Activated gamma-delta T cell treated with anti-CD3 and anti-CD28 coated beads, Interleukin-2, amount 50 U/mL, for 16 hours (primary cell): Measurements from ENCODE around the gene GUK1.
A peak's percentile ranks its signal among the peaks of the same experiment; 100 is the strongest.
"Not testable (repeated sequence)": the region's sequence is repeated elsewhere in the genome, so short reads cannot be mapped to it uniquely, and the experiment has no call there.

Source experiments
- DNase-seq: peaks from one replicate; pipeline ENCODE4 v3.0.0-alpha.2; 2020; ENCODE audit warnings: low read depth

GUK1 gene

GRCh38 chr1:228177721-228178710 lies 37.9 kb downstream of the GUK1 start:
- no peak for DNase-seq

- DNase-seq = no peak
Observed at GRCh38 chr1:228178737-228179684, 38.9 kb downstream of the GUK1 start.

- DNase-seq = no peak
Observed at GRCh38 chr1:228180271-228180958, 40.3 kb downstream of the GUK1 start.

- no peak for DNase-seq
Observed at GRCh38 chr1:228180959-228181644, 41.0 kb downstream of the GUK1 start.

- DNase-seq = no peak
Observed at GRCh38 chr1:228181645-228182034, 41.6 kb downstream of the GUK1 start.

- DNase-seq = no peak
Observed at GRCh38 chr1:228182296-228183030, 42.4 kb downstream of the GUK1 start.

- DNase-seq = no peak
Observed at GRCh38 chr1:228184152-228184551, 44.1 kb downstream of the GUK1 start.

GRCh38 chr1:228185641-228185965 lies 45.5 kb downstream of the GUK1 start:
- peak; percentile 38 for DNase-seq

GRCh38 chr1:228188249-228188648 lies 48.2 kb downstream of the GUK1 start:
- DNase-seq = not testable (repeated sequence)

GRCh38 chr1:228190182-228190581 lies 50.1 kb downstream of the GUK1 start:
- DNase-seq = no peak

GRCh38 chr1:228190778-228191177 lies 50.7 kb downstream of the GUK1 start:
- no peak for DNase-seq

- no peak for DNase-seq
Observed at GRCh38 chr1:228194436-228194835, 54.4 kb downstream of the GUK1 start.

GRCh38 chr1:228194921-228195812 lies 55.1 kb downstream of the GUK1 start:
- DNase-seq = no peak

GRCh38 chr1:228197555-228198147 lies 57.6 kb downstream of the GUK1 start:
- no peak for DNase-seq
